ENCODE results near the gene TFB1M.

DNA sequence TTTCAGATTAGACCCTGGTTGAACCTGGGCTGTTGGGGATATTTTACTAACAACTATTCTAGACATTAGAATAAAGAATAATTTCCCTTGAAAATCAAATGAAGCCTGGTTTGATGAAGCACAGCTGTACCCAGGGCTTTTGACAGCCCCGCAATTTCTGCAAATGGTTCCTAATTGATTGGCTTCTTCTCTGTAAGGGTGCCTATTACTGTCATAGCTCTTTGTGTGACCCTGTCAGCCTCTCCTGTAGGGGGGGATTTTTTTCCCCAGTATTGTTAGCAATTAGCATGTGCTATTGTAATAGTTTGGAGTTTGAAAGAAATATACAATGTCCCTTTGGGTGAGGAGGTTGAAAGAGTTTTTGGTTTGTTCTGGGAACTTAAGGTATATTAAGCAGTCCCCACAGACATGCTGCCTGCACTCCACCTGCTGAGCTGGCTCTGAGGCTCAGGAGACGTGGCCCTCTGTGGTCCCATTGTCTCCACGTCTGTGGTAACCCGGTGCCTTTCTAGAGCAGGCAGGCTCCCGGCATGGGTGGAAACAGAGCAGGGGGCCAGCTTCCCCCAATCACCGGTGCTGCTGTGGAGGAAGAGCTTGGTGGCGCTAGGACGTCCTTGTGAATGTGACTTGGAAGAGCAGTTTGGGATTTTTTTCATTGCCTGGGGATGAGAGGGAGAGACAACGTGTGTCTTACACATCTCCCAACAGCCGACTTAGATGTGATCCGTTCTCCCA lies 97.8 kb downstream of the TFB1M start:
- TF ChIP-seq GLIS3 (CRISPR knock-in tag; IDR thresholded peaks at IDR 0.05) (no peak), RARB (CRISPR knock-in tag; IDR thresholded peaks at IDR 0.05) (no peak), ZFP30 (CRISPR knock-in tag; IDR thresholded peaks at IDR 0.05) (no peak), ISL1 (CRISPR knock-in tag; IDR thresholded peaks at IDR 0.05) (no peak)
